Upper lobe of left lung (tissue), 4 donors: ENCODE data around the gene PALLD.

Experiments used
- POLR2A ChIP-seq, 4 donors: fragments of 450-650 bp; IDR thresholded peaks; one replicate each; pipeline ENCODE4 v1.5.1; 2016 to 2017; ENCODE audit warnings: antibody characterized with exemption in 4 of 4, mild to moderate bottlenecking in 2 of 4
- POLR2AphosphoS5 ChIP-seq, 2 donors: sonication (generic); formaldehyde crosslinking; IDR thresholded peaks; one replicate each; pipeline ENCODE4 v1.5.1; 2017; ENCODE audit warnings: antibody characterized with exemption in 2 of 2
- TF ChIP-seq, protein P1 (sequence below), 6 experiments: fragments of 450-650 bp in 4 of 6; fragments of 200-600 bp in 2 of 6; sonication (generic) in 2 of 6; IDR thresholded peaks; one replicate each; pipeline ENCODE4 v1.5.1; 2016 to 2019; ENCODE audit warnings: antibody characterized with exemption in 6 of 6

DNA sequence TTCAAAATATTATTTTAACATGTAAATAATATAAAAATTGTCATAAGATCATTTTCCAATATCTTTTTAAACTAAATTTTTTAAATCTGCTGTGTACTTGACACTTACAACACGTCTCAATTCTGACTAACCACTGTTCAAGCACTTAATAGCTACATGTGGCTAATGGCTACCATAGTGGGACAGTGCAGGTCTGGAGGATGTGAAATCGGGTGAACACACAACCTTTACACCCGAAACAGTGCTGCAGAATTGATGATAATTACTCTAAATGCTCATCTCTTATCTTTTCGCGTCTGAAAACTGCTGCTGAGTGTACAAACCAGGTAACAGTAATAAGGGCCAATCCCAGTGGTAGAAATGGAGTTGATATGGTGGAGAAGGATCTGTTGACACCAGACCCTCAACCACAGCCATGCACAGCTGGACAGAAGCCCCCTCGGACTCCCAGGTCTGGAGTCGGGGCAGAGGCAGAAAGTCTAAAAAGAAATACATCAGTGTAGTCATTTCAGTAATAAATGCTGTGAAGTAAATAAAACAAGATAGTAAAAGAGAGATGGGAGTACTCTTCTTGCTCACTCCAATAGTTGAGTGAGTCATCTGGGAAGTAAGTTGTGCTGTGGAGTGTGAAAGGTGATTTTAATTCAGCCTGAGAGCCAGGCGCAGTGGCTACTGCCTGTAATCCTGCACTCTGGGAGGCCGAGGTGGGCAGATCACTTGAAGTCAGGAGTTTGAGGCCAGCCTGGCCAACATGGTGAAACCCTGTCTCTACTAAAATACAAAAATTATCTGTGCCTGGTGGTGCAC is 363.2 kb downstream of the PALLD start:
- TF ChIP-seq, protein P1, sequence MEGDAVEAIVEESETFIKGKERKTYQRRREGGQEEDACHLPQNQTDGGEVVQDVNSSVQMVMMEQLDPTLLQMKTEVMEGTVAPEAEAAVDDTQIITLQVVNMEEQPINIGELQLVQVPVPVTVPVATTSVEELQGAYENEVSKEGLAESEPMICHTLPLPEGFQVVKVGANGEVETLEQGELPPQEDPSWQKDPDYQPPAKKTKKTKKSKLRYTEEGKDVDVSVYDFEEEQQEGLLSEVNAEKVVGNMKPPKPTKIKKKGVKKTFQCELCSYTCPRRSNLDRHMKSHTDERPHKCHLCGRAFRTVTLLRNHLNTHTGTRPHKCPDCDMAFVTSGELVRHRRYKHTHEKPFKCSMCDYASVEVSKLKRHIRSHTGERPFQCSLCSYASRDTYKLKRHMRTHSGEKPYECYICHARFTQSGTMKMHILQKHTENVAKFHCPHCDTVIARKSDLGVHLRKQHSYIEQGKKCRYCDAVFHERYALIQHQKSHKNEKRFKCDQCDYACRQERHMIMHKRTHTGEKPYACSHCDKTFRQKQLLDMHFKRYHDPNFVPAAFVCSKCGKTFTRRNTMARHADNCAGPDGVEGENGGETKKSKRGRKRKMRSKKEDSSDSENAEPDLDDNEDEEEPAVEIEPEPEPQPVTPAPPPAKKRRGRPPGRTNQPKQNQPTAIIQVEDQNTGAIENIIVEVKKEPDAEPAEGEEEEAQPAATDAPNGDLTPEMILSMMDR (IDR thresholded peaks at IDR 0.05): no peak
- no peak for TF ChIP-seq POLR2A (IDR thresholded peaks at IDR 0.05)
- TF ChIP-seq POLR2AphosphoS5 (IDR thresholded peaks at IDR 0.05): no peak
